HFFc6 (cell line): ENCODE measurements around the gene RPH3AL. TPM values are rescaled to one million over a fixed set of nuclear protein-coding genes. Genes with fewer than 3 reads are reported as not detected.

Experiments used
- DNase-seq: peaks from one replicate; pipeline ENCODE4 v3.0.0-alpha.2; 2018
- H3K27ac Mint-ChIP-seq: 2 replicates; pipeline ENCODE4 v1.8.0; 2020; ENCODE audit warnings: mild to moderate bottlenecking, mixed read lengths
- H3K27me3 Mint-ChIP-seq: 2 replicates; pipeline ENCODE4 v1.8.0; 2021; ENCODE audit warnings: mild to moderate bottlenecking, moderate library complexity, mixed read lengths; ENCODE audit not compliant: insufficient read depth
- H3K36me3 Mint-ChIP-seq: 2 replicates; pipeline ENCODE4 v1.8.0; 2021; ENCODE audit warnings: low read depth, mixed read lengths
- H3K4me1 Mint-ChIP-seq: 2 replicates; pipeline ENCODE4 v1.8.0; 2020; ENCODE audit warnings: low read depth, mixed read lengths
- H3K4me3 Mint-ChIP-seq: 2 replicates; pipeline ENCODE4 v1.8.0; 2020; ENCODE audit warnings: mild to moderate bottlenecking, moderate library complexity, mixed read lengths
- H3K9me3 Mint-ChIP-seq: 2 replicates; pipeline ENCODE4 v1.8.0; 2020; ENCODE audit warnings: mild to moderate bottlenecking, mixed read lengths
- CTCF ChIP-seq: fragments of 200-600 bp; sonication (generic); IDR thresholded peaks from 2 replicates; pipeline ENCODE4 v1.5.0; 2021; ENCODE audit warnings: antibody characterized with exemption, mild to moderate bottlenecking
- total RNA-seq, 6 experiments: library from RNA; stranded (reverse); fragmentation: NEBNext Ultra II Directional; extraction: Animal tissue kit (Norgen Biotek cat#: 25700); gene quantifications; 2 replicates in 1 of 6; 3 replicates in 5 of 6; pipeline ENCODE4 v1.2.3, GENCODE V29; 2021

Gene RPH3AL
- total RNA-seq, 6 experiments from 2014 or later = 1.4 to 2.4 (median 2.0) TPM

GRCh38 chr17:291587-291986 lies 61.0 kb downstream of the RPH3AL start:
- DNase-seq = no peak
- peaks cover 23% of the 10 kb centered on the region for H3K27me3 Mint-ChIP-seq
- TF ChIP-seq CTCF = no peak
- no peak overlapping the region for H3K4me3 Mint-ChIP-seq
- peaks cover 5% of the 10 kb centered on the region; the same call in 1 of the 2 replicates for H3K36me3 Mint-ChIP-seq
- no peaks in the 10 kb centered on the region for H3K4me1 Mint-ChIP-seq
- H3K27ac Mint-ChIP-seq = no peak overlapping the region
- no peaks in the 10 kb centered on the region for H3K9me3 Mint-ChIP-seq

GRCh38 chr17:290626-291025 lies 62.0 kb downstream of the RPH3AL start:
- no peak overlapping the region for H3K4me3 Mint-ChIP-seq
- peaks cover 5% of the 10 kb centered on the region; the same call in 1 of the 2 replicates for H3K36me3 Mint-ChIP-seq
- no peak for DNase-seq

GRCh38 chr17:290121-290521 lies 62.5 kb downstream of the RPH3AL start:
- Mint-ChIP-seq H3K4me3 (no peak overlapping the region), H3K27ac (no peak overlapping the region), H3K36me3 (peaks cover 5% of the 10 kb centered on the region; the same call in 1 of the 2 replicates), H3K9me3 (no peaks in the 10 kb centered on the region), H3K27me3 (peaks cover 24% of the 10 kb centered on the region), H3K4me1 (no peaks in the 10 kb centered on the region)
- no peak for DNase-seq
- TF ChIP-seq CTCF = no peak

More at GRCh38 chr17:290626-291025, 62.0 kb downstream of the RPH3AL start:
- Mint-ChIP-seq H3K9me3 (no peaks in the 10 kb centered on the region), H3K27me3 (peaks cover 24% of the 10 kb centered on the region), H3K4me1 (no peaks in the 10 kb centered on the region), H3K27ac (no peak overlapping the region)
- no peak for TF ChIP-seq CTCF

- Mint-ChIP-seq H3K4me3 (no peak overlapping the region), H3K27me3 (peaks cover 23% of the 10 kb centered on the region), H3K9me3 (no peaks in the 10 kb centered on the region), H3K27ac (no peak overlapping the region), H3K36me3 (peaks cover 5% of the 10 kb centered on the region; the same call in 1 of the 2 replicates), H3K4me1 (no peaks in the 10 kb centered on the region)
- no peak for DNase-seq
- no peak for TF ChIP-seq CTCF
These were observed 63.2 kb downstream of the RPH3AL start for GRCh38 chr17:289409-289808.

GRCh38 chr17:288802-289356 lies 63.7 kb downstream of the RPH3AL start:
- DNase-seq = no peak
- Mint-ChIP-seq H3K27me3 (peaks cover 20% of the 10 kb centered on the region), H3K4me3 (no peak overlapping the region), H3K4me1 (no peaks in the 10 kb centered on the region), H3K9me3 (no peaks in the 10 kb centered on the region), H3K27ac (no peak overlapping the region), H3K36me3 (peaks cover 5% of the 10 kb centered on the region; the same call in 1 of the 2 replicates)
- TF ChIP-seq CTCF = no peak

GRCh38 chr17:286571-286970 lies 66.0 kb downstream of the RPH3AL start:
- no peak for DNase-seq
- H3K36me3 Mint-ChIP-seq = peaks cover 5% of the 10 kb centered on the region; the same call in 1 of the 2 replicates
- no peaks in the 10 kb centered on the region for H3K9me3 Mint-ChIP-seq

More at GRCh38 chr17:286571-286970, 66.0 kb downstream of the RPH3AL start:
- peaks cover 18% of the 10 kb centered on the region for H3K27me3 Mint-ChIP-seq
- H3K27ac Mint-ChIP-seq = no peak overlapping the region
- no peak overlapping the region for H3K4me3 Mint-ChIP-seq
- no peaks in the 10 kb centered on the region for H3K4me1 Mint-ChIP-seq
- TF ChIP-seq CTCF = no peak
